Natural killer cell (primary cell): ENCODE results near the gene POP7. TPM values are rescaled to one million over a fixed set of nuclear protein-coding genes. Genes with fewer than 3 reads are reported as not detected.

Experiments
- ATAC-seq, 3 donors: fragments of 150-1000 bp in 2 of 3; fragments of 200-7000 bp in 1 of 3; cut with Tn5 transposase; 1 replicate in 1 of 3; 2 replicates in 2 of 3; pipeline ENCODE4 v1.10.0; 2021; ENCODE audit warnings: mild to moderate bottlenecking in 2 of 3, moderate library complexity in 2 of 3
- DNase-seq, 2 donors: peaks; one replicate each; pipeline versions ENCODE4 v3.0.0 to v3.0.0-alpha.2; 2013 to 2021; ENCODE audit warnings: mixed read lengths in 1 of 2
- H3K27ac ChIP-seq: one replicate; pipeline ENCODE4 v1.5.1; 2013; ENCODE audit warnings: mild to moderate bottlenecking, low read length
- H3K27me3 ChIP-seq: one replicate; pipeline ENCODE4 v1.6.1; 2013; ENCODE audit warnings: low read length; ENCODE audit not compliant: control insufficient read depth, insufficient read depth
- H3K36me3 ChIP-seq: one replicate; pipeline ENCODE4 v1.6.1; 2013; ENCODE audit warnings: low read length; ENCODE audit not compliant: control insufficient read depth, insufficient read depth
- H3K4me1 ChIP-seq: one replicate; pipeline ENCODE4 v1.6.1; 2013; ENCODE audit warnings: low read length; ENCODE audit not compliant: control insufficient read depth, insufficient read depth
- H3K4me3 ChIP-seq: one replicate; pipeline ENCODE4 v1.5.1; 2013; ENCODE audit warnings: low read length
- H3K9me3 ChIP-seq: one replicate; pipeline ENCODE4 v1.6.1; 2013; ENCODE audit warnings: low read length; ENCODE audit not compliant: control insufficient read depth, insufficient read depth
- H3K27ac Mint-ChIP-seq, 2 donors: one replicate each; pipeline ENCODE4 v1.8.0; 2022; ENCODE audit warnings: mild to moderate bottlenecking in 2 of 2, mixed read lengths in 2 of 2, moderate library complexity in 1 of 2
- H3K27me3 Mint-ChIP-seq, 2 donors: one replicate each; pipeline ENCODE4 v1.8.0; 2022; ENCODE audit warnings: low read depth in 2 of 2, mixed read lengths in 2 of 2
- H3K36me3 Mint-ChIP-seq: one replicate; pipeline ENCODE4 v1.8.0; 2022; ENCODE audit warnings: mixed read lengths
- H3K4me1 Mint-ChIP-seq, 2 donors: one replicate each; pipeline ENCODE4 v1.8.0; 2022; ENCODE audit warnings: mixed read lengths in 2 of 2
- H3K4me3 Mint-ChIP-seq: one replicate; pipeline ENCODE4 v1.8.0; 2022; ENCODE audit warnings: mild to moderate bottlenecking, moderate library complexity, mixed read lengths
- H3K9me3 Mint-ChIP-seq, 2 donors: one replicate each; pipeline ENCODE4 v1.8.0; 2022; ENCODE audit warnings: mixed read lengths in 2 of 2
- WGBS: methylation state at CpG from one replicate; pipeline ENCODE4 v1.1.7; 2013; ENCODE audit warnings: missing lambda C conversion rate; ENCODE audit not compliant: insufficient coverage; 5-methylcytosine and 5-hydroxymethylcytosine counted together
- intact Hi-C: fragments of 100-400 bp; cut with micrococcal nuclease; formaldehyde crosslinking; loops from one replicate; pipeline ENCODE4 v1.14.2; 2022
- total RNA-seq, 4 donors: library from RNA; stranded (reverse); fragments of 120-200 nt in 1 of 4; gene quantifications; one replicate each; pipeline versions ENCODE4 v1.2.3 to v1.2.4, GENCODE V29; 2013 to 2022
- TF ChIP-seq, protein P1 (sequence below): fragments of 200-600 bp; IDR thresholded peaks from one replicate; pipeline ENCODE4 v1.8.0; 2022; ENCODE audit warnings: antibody characterized with exemption

POP7 gene
- total RNA-seq, 3 donors from 2014 or later (not counting 1 experiment from before 2014, with no cell fraction given) = 17.6 to 22.1 (median 17.6) TPM

DNA sequence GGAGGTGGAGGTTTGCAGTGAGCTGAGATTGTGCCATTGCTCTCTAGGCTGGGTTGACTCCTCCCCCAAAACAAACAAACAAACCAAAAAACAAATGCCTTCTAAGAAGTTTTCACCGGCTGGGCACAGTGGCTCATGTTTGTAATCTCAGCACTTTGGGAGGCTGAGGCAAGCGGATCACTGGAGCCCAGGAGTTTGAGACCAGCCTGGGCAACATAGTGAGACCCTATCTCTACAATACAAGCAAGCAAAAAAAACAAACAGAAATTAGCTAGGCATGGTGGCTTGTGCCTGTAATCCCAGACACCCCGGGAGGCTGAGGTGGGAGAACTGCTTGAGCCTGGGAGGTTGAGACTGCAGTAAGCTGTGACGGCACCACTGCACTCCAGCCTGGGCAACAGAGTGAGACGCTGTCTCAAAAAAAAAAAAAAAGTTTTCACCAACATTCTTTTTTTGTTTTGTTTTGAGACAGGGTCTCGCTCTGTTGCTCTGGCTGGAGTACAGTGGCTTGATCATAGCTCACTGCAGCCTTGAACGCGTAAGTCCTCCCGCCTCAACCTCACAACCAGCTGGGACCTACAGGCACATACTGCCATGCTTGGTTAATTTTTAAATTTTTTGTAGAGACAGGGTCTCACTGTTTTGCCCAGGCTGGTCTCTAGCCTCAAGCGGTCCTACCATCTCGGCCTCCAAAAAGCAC lies 26.2 kb downstream of the POP7 start:
- no peaks in the 10 kb centered on the region for H3K9me3 ChIP-seq
- TF ChIP-seq, protein P1, sequence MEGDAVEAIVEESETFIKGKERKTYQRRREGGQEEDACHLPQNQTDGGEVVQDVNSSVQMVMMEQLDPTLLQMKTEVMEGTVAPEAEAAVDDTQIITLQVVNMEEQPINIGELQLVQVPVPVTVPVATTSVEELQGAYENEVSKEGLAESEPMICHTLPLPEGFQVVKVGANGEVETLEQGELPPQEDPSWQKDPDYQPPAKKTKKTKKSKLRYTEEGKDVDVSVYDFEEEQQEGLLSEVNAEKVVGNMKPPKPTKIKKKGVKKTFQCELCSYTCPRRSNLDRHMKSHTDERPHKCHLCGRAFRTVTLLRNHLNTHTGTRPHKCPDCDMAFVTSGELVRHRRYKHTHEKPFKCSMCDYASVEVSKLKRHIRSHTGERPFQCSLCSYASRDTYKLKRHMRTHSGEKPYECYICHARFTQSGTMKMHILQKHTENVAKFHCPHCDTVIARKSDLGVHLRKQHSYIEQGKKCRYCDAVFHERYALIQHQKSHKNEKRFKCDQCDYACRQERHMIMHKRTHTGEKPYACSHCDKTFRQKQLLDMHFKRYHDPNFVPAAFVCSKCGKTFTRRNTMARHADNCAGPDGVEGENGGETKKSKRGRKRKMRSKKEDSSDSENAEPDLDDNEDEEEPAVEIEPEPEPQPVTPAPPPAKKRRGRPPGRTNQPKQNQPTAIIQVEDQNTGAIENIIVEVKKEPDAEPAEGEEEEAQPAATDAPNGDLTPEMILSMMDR = no peak
- Mint-ChIP-seq H3K9me3 (no peaks in the 10 kb centered on the region), H3K4me1 (no peaks in the 10 kb centered on the region), H3K27me3 (peaks cover 13 to 17% of the 10 kb centered on the region in 2 donors), H3K27ac (no peak overlapping the region), H3K36me3 (no peaks in the 10 kb centered on the region), H3K4me3 (no peak overlapping the region)
- intact Hi-C loops = no loop called here
- H3K27ac ChIP-seq = no peak overlapping the region
- no peaks in the 10 kb centered on the region for H3K27me3 ChIP-seq
- H3K36me3 ChIP-seq = no peaks in the 10 kb centered on the region
- DNase-seq (no peak), ATAC-seq (no peak)
- no peaks in the 10 kb centered on the region for H3K4me1 ChIP-seq
- 77% methylated on average over 11 of the region's 11 CpGs for WGBS
- H3K4me3 ChIP-seq = no peak overlapping the region

DNA sequence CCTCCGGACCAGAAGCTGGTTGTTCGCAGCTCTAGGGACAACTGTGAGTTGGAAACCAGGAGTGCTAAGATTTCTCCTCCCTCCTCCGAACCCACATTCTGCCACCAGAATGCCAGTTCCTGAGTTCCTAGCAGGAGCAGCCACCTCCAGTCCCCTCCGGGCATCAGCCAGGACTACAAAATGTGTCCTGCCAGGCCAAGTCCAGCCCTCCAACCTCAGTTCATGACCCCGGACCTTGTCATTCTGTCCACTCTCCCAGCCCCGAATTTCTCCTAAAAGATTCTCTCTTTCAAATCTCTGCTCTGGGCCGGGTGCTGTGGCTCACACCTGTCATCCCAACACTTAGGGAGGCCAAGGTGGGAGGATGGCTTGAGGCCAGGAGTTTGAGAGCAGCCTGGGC lies 29.8 kb downstream of the POP7 start:
- H3K4me1 Mint-ChIP-seq = no peaks in the 10 kb centered on the region

DNA sequence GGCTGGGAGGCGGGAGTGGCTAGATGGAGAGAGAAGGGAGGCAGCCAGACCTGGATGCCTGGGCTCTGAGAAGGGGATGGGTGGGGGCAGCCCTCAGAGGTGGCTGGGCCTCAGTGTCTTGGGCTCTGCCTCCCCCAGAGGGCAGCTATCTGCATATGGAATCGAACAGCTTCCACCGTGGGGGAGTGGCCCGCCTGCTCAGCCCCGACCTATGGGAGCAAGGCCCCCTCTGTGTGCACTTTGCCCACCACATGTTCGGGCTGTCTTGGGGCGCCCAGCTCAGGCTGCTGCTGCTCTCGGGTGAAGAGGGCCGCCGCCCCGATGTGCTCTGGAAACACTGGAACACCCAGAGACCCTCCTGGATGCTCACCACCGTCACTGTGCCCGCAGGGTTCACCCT lies 30.8 kb downstream of the POP7 start:
- no peaks in the 10 kb centered on the region for H3K9me3 Mint-ChIP-seq
- ATAC-seq (no peak), DNase-seq (no peak)
- no peaks in the 10 kb centered on the region for H3K36me3 ChIP-seq
- no peak overlapping the region for H3K4me3 Mint-ChIP-seq
- peaks cover 0 to 10% of the 10 kb centered on the region in 2 donors for H3K27me3 Mint-ChIP-seq
- no peaks in the 10 kb centered on the region for H3K4me1 Mint-ChIP-seq
- no peaks in the 10 kb centered on the region for H3K9me3 ChIP-seq
- no peaks in the 10 kb centered on the region for H3K4me1 ChIP-seq
- H3K36me3 Mint-ChIP-seq = no peaks in the 10 kb centered on the region
- intact Hi-C loops = no loop called here
- TF ChIP-seq, protein P1 = no peak
- no peaks in the 10 kb centered on the region for H3K27me3 ChIP-seq
- H3K4me3 ChIP-seq = no peak overlapping the region
- no peak overlapping the region for H3K27ac ChIP-seq
- 85% methylated on average over 13 of the region's 13 CpGs for WGBS
- no peak overlapping the region for H3K27ac Mint-ChIP-seq

More for the DNA sequence above, 29.8 kb downstream of the POP7 start:
- H3K27me3 Mint-ChIP-seq = peaks cover 0 to 10% of the 10 kb centered on the region in 2 donors
- TF ChIP-seq, protein P1 = no peak
- intact Hi-C loops = no loop called here
- no peak for DNase-seq
- no peaks in the 10 kb centered on the region for H3K36me3 Mint-ChIP-seq
- 90% methylated on average over 7 of the region's 7 CpGs for WGBS
- no peaks in the 10 kb centered on the region for H3K4me1 ChIP-seq
- H3K9me3 ChIP-seq = no peaks in the 10 kb centered on the region
- no peaks in the 10 kb centered on the region for H3K36me3 ChIP-seq
- H3K9me3 Mint-ChIP-seq = no peaks in the 10 kb centered on the region
- no peaks in the 10 kb centered on the region for H3K27me3 ChIP-seq
- H3K4me3 ChIP-seq = no peak overlapping the region
- no peak overlapping the region for H3K27ac Mint-ChIP-seq
- no peak overlapping the region for H3K4me3 Mint-ChIP-seq
- no peak overlapping the region for H3K27ac ChIP-seq
- no peak for ATAC-seq

DNA sequence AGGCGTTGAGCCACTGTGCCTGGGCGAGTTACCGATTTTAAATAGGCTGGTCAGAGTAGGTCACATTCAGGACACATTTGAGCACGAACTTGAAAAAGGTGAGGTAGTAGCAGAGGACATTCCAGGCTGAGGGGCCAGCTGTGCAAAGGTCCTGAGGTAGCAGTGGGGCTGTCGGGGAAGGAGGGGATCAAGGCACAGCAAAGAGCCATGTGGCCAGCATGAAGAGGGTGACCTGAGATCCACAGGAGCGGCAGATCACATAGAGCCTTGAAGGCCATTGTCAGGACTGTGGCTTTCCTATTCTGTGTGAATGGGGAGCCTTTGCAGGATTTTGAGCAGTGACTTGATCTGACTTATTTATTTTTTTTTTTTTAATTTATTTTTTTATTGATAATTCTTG lies 34.0 kb downstream of the POP7 start:
- no peak overlapping the region for H3K4me3 ChIP-seq
- Mint-ChIP-seq H3K4me3 (no peak overlapping the region), H3K36me3 (no peaks in the 10 kb centered on the region), H3K27ac (no peak overlapping the region), H3K9me3 (no peaks in the 10 kb centered on the region), H3K27me3 (peaks cover 0 to 8% of the 10 kb centered on the region in 2 donors), H3K4me1 (no peaks in the 10 kb centered on the region)
- TF ChIP-seq, protein P1 = no peak
- no peaks in the 10 kb centered on the region for H3K9me3 ChIP-seq
- H3K4me1 ChIP-seq = no peaks in the 10 kb centered on the region
- intact Hi-C loops = no loop called here
- no peaks in the 10 kb centered on the region for H3K36me3 ChIP-seq
- no peak overlapping the region for H3K27ac ChIP-seq
- ATAC-seq (no peak), DNase-seq (no peak)
- H3K27me3 ChIP-seq = no peaks in the 10 kb centered on the region
- 91% methylated on average over 6 of the region's 6 CpGs for WGBS
